Smooth muscle cell (in vitro differentiated cells): ENCODE data around the gene CCNJL. TPM values are rescaled to one million over a fixed set of nuclear protein-coding genes. Genes with fewer than 3 reads are reported as not detected.

Source experiments
- DNase-seq: peaks from one replicate; lab custom pipeline; 2025; ENCODE audit not compliant: unreplicated experiment; lab: John Stamatoyannopoulos, UW
- H2AFZ ChIP-seq: fragments of 200-600 bp; sonication (generic); 2 replicates; pipeline ENCODE4 v1.6.0; 2016; ENCODE audit warnings: antibody characterized with exemption, low read depth, mild to moderate bottlenecking
- H3F3A ChIP-seq: fragments of 200-600 bp; sonication (generic); 2 replicates; pipeline ENCODE4 v1.6.0; 2017; ENCODE audit warnings: antibody characterized with exemption, low read depth
- H3K27ac ChIP-seq: fragments of 200-600 bp; sonication (generic); 2 replicates; pipeline ENCODE4 v1.5.1; 2016; ENCODE audit warnings: low read depth, mild to moderate bottlenecking
- H3K27me3 ChIP-seq: fragments of 200-600 bp; sonication (generic); 2 replicates; pipeline ENCODE4 v1.6.1; 2016; ENCODE audit warnings: low read depth, mild to moderate bottlenecking
- H3K36me3 ChIP-seq: fragments of 200-600 bp; sonication (generic); 2 replicates; pipeline ENCODE4 v1.5.1; 2016; ENCODE audit warnings: low read depth
- H3K4me1 ChIP-seq: fragments of 200-600 bp; sonication (generic); 2 replicates; pipeline ENCODE4 v1.5.1; 2016; ENCODE audit warnings: low read depth
- H3K4me2 ChIP-seq: fragments of 200-600 bp; sonication (generic); 2 replicates; pipeline ENCODE4 v1.6.0; 2016; ENCODE audit warnings: mild to moderate bottlenecking
- H3K4me3 ChIP-seq: fragments of 200-600 bp; sonication (generic); 2 replicates; pipeline ENCODE4 v1.5.1; 2016; ENCODE audit warnings: mild to moderate bottlenecking
- H3K79me2 ChIP-seq: fragments of 200-600 bp; sonication (generic); 2 replicates; pipeline ENCODE4 v1.6.0; 2016; ENCODE audit warnings: low read depth, mild to moderate bottlenecking
- H3K9ac ChIP-seq: fragments of 200-600 bp; sonication (generic); 2 replicates; pipeline ENCODE4 v1.6.0; 2016; ENCODE audit warnings: low read depth
- H3K9me3 ChIP-seq: fragments of 200-600 bp; sonication (generic); replicated peaks from 2 replicates; pipeline ENCODE4 v1.5.1; 2016; ENCODE audit warnings: low read depth
- H4K20me1 ChIP-seq: fragments of 200-600 bp; sonication (generic); 2 replicates; pipeline ENCODE4 v1.6.0; 2016; ENCODE audit warnings: low read depth
- WGBS: methylation state at CpG from one replicate; pipeline ENCODE4 v1.1.7; 2016; ENCODE audit warnings: low lambda C conversion rate; 5-methylcytosine and 5-hydroxymethylcytosine counted together
- polyA plus RNA-seq: library from polyadenylated mRNA; unstranded; fragments of >200 nt; fragmentation: Nextera tagmentation; extraction: Ambion mirVana; gene quantifications from 2 replicates; pipeline ENCODE4 v1.2.1, GENCODE V29; 2016
- total RNA-seq: library from RNA; depleted of rRNA; stranded (reverse); fragments of >200 nt; gene quantifications from 2 replicates; pipeline ENCODE4 v1.2.3, GENCODE V29; 2014
- TF ChIP-seq, protein P1 (sequence below): fragments of 200-600 bp; sonication (generic); IDR thresholded peaks from 2 replicates; pipeline ENCODE4 v1.5.1; 2017; ENCODE audit warnings: borderline replicate concordance, mild to moderate bottlenecking, antibody characterized with exemption; ENCODE audit not compliant: insufficient read depth, poor library complexity, severe bottlenecking

The CCNJL gene
- total and polyA plus RNA-seq, 2 experiments from 2014 or later = 3.4 to 6.2 TPM

DNA sequence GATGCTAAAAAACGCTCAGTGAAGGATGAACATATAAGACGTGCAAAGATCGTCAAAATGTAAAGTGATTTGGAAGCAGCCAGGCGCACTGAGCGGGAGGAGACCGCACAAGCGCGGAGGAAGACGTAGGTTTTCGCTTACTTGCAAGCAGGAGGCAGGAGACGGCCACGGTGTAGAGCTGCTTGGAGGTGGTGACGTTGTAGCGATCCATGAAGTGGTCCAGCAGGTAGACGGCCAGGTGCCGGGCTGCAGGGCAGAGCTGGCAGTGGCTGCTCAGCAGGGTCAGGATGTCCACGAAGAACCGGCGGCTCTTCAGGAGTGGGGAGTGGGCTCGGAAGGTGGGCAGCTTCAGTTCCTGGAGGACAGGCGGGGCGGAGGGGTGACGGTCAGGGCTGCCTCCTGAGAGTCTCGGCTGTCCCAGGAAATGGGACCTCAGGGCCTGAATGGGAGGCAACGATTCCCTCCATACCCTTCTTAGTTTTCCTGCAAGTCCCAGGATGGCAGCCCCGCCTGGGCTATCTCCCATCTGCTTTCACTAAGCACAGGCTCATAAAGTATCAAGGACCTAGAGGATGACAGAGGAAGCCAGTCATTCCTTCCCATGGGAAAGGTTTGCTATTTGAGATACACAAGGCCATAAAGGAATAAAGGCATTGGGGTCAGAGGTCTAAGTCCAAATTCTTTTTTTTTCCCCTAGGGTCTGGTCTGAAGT is 31.8 kb downstream of the CCNJL start:
- no peak for DNase-seq
- no peaks in the 10 kb centered on the region for H3K27me3 ChIP-seq
- H2AFZ ChIP-seq = no peak overlapping the region
- 93% methylated on average over 22 of the region's 26 CpGs for WGBS
- H3F3A ChIP-seq = no peaks in the 10 kb centered on the region
- peaks cover 4% of the 10 kb centered on the region for H3K4me1 ChIP-seq
- H3K9ac ChIP-seq = no peak overlapping the region
- H3K36me3 ChIP-seq = no peaks in the 10 kb centered on the region
- TF ChIP-seq, protein P1, sequence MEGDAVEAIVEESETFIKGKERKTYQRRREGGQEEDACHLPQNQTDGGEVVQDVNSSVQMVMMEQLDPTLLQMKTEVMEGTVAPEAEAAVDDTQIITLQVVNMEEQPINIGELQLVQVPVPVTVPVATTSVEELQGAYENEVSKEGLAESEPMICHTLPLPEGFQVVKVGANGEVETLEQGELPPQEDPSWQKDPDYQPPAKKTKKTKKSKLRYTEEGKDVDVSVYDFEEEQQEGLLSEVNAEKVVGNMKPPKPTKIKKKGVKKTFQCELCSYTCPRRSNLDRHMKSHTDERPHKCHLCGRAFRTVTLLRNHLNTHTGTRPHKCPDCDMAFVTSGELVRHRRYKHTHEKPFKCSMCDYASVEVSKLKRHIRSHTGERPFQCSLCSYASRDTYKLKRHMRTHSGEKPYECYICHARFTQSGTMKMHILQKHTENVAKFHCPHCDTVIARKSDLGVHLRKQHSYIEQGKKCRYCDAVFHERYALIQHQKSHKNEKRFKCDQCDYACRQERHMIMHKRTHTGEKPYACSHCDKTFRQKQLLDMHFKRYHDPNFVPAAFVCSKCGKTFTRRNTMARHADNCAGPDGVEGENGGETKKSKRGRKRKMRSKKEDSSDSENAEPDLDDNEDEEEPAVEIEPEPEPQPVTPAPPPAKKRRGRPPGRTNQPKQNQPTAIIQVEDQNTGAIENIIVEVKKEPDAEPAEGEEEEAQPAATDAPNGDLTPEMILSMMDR = no peak
- no peak overlapping the region for H3K27ac ChIP-seq
- H4K20me1 ChIP-seq = no peaks in the 10 kb centered on the region
- no peak overlapping the region for H3K4me2 ChIP-seq
- H3K4me3 ChIP-seq = no peak overlapping the region
- peaks cover 18% of the 10 kb centered on the region for H3K79me2 ChIP-seq
- no peaks in the 10 kb centered on the region for H3K9me3 ChIP-seq

DNA sequence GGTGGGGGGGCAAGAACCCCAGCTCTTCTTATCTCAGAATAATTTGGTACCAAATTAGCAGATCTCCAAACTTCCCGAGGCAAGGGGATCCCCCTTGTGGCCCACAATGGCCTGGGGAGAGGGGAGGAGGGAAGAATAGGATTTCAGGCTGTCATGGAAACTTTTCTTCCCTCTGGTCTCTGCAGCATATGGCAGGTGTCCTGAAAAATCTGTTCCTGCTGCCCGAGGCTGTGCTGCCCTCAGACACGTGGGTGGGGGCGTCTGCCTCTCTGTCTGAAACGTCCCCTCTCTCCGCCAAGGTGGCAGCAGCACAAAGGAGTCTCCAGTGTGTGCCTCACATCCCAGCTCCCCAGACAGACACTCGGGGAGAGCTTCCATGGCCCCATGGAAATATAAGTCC is 34.0 kb downstream of the CCNJL start:
- TF ChIP-seq, protein P1 = no peak
- H3K27me3 ChIP-seq = no peaks in the 10 kb centered on the region
- H3K4me3 ChIP-seq = no peak overlapping the region
- H3K9me3 ChIP-seq = no peaks in the 10 kb centered on the region
- H3K9ac ChIP-seq = no peak overlapping the region
- no peak overlapping the region for H3K4me2 ChIP-seq
- peaks cover 18% of the 10 kb centered on the region for H3K79me2 ChIP-seq
- H3F3A ChIP-seq = no peaks in the 10 kb centered on the region
- no peak overlapping the region for H2AFZ ChIP-seq
- no peaks in the 10 kb centered on the region for H3K36me3 ChIP-seq
- H4K20me1 ChIP-seq = no peaks in the 10 kb centered on the region
- no peaks in the 10 kb centered on the region for H3K4me1 ChIP-seq
- WGBS = 73% methylated on average over 7 of the region's 7 CpGs
- no peak for DNase-seq
- H3K27ac ChIP-seq = no peak overlapping the region

DNA sequence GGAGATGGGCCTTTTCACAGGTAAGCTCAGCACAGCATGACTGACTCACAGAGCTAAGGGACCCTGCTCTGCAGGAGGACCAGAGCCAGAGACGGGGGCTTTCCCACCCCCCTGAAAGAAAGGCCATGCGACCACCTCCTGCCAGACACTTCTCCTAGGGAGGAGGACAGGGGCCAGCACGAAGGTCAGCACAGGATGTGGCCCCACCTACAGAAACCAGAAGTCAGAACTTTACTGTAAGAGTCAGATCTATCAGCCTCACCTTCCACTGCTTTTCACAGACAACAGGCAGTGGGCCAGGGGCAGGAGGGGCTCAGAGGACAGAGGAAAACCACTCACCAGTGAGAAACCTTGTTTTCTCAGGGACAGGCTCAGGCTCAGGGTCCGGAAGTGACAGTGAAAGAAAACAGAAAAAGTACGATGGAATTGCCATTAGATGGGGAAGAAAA is 37.9 kb downstream of the CCNJL start:
- Histone ChIP-seq H3K36me3 (no peaks in the 10 kb centered on the region), H4K20me1 (no peaks in the 10 kb centered on the region), H3K27ac (no peak overlapping the region), H3K4me3 (no peak overlapping the region), H2AFZ (no peak overlapping the region), H3K79me2 (no peaks in the 10 kb centered on the region), H3K27me3 (no peaks in the 10 kb centered on the region), H3K9ac (no peak overlapping the region), H3K4me2 (no peak overlapping the region), H3F3A (peaks cover 7% of the 10 kb centered on the region), H3K9me3 (no peaks in the 10 kb centered on the region), H3K4me1 (peaks cover 23% of the 10 kb centered on the region)
- TF ChIP-seq, protein P1 = no peak
- DNase-seq = no peak
- 61% methylated on average over 5 of the region's 5 CpGs for WGBS

DNA sequence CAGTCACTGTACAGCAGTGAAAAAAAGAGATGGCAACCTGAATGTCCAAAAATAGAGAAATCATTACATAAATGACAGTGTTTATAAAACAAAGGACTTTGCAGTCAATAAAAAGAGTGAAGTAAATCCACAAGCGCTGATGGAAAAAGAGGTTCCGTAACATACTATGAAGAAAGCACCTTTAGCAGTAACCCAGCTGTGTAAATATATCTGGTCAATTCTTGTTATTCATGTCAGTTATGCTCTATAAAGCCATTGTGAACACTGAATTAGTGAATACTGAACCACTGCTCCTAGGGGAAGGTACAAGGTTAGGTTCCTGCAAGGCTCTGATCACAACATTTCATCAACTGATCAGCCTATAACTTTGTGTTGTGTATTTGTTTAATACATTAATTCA is 39.5 kb downstream of the CCNJL start:
- H3K4me1 ChIP-seq = peaks cover 23% of the 10 kb centered on the region
- no peaks in the 10 kb centered on the region for H3K9me3 ChIP-seq
- no peaks in the 10 kb centered on the region for H3K36me3 ChIP-seq
- WGBS = 96% methylated on average over 2 of the region's 2 CpGs
- no peak overlapping the region for H3K27ac ChIP-seq
- no peaks in the 10 kb centered on the region for H4K20me1 ChIP-seq
- no peak overlapping the region for H3K4me3 ChIP-seq
- no peak overlapping the region for H3K4me2 ChIP-seq
- TF ChIP-seq, protein P1 = no peak
- no peaks in the 10 kb centered on the region for H3K27me3 ChIP-seq
- H3K9ac ChIP-seq = no peak overlapping the region
- peaks cover 7% of the 10 kb centered on the region for H3F3A ChIP-seq
- no peaks in the 10 kb centered on the region for H3K79me2 ChIP-seq
- H2AFZ ChIP-seq = no peak overlapping the region
- DNase-seq = no peak
